Neural cell (in vitro differentiated cells): ENCODE data around the gene PPP2R5E. TPM values are rescaled to one million over a fixed set of nuclear protein-coding genes. Genes with fewer than 3 reads are reported as not detected.

Experiments used
- H2AFZ ChIP-seq: fragments of 200-600, 300-800 bp; sonication (generic), shearing (Covaris generic); 2 replicates; pipeline ENCODE4 v1.6.0; 2014; ENCODE audit warnings: low read depth, mild to moderate bottlenecking, antibody characterized with exemption, low read length, moderate library complexity
- H3F3A ChIP-seq: fragments of 200-600 bp; shearing (Covaris generic); 2 replicates; pipeline ENCODE4 v1.6.1; 2016; ENCODE audit warnings: mild to moderate bottlenecking, moderate library complexity, mixed read lengths, antibody characterized with exemption, low read length; ENCODE audit not compliant: insufficient read depth, poor library complexity, severe bottlenecking
- H3K27ac ChIP-seq: fragments of 200-600, 300-800 bp; sonication (generic), shearing (Covaris generic); 2 replicates; pipeline ENCODE4 v1.5.1; 2014; ENCODE audit warnings: mild to moderate bottlenecking, low read length, moderate library complexity
- H3K27me3 ChIP-seq: fragments of 300-800, 200-600 bp; sonication (generic), shearing (Covaris generic); 2 replicates; pipeline ENCODE4 v1.6.0; 2014; ENCODE audit warnings: mild to moderate bottlenecking, low read depth, low read length, moderate library complexity; ENCODE audit not compliant: insufficient read depth
- H3K36me3 ChIP-seq: fragments of 300-800, 200-600 bp; sonication (generic), shearing (Covaris generic); 2 replicates; pipeline ENCODE4 v1.5.1; 2014; ENCODE audit warnings: mild to moderate bottlenecking, antibody characterized with exemption, low read length, moderate library complexity; ENCODE audit not compliant: insufficient read depth
- H3K4me2 ChIP-seq: fragments of 300-800, 200-600 bp; sonication (generic), shearing (Covaris generic); 2 replicates; pipeline ENCODE4 v1.6.0; 2014; ENCODE audit warnings: mild to moderate bottlenecking, low read length
- H3K4me3 ChIP-seq: fragments of 300-800, 200-600 bp; sonication (generic), shearing (Covaris generic); 2 replicates; pipeline ENCODE4 v1.5.1; 2014; ENCODE audit warnings: mild to moderate bottlenecking, low read length, moderate library complexity
- H3K79me2 ChIP-seq: fragments of 200-600 bp; shearing (Covaris generic); replicated peaks from 2 replicates; pipeline ENCODE4 v1.6.0; 2014; ENCODE audit warnings: mild to moderate bottlenecking, low read length, moderate library complexity; ENCODE audit not compliant: insufficient read depth
- H3K9ac ChIP-seq: fragments of 300-800, 200-600 bp; sonication (generic), shearing (Covaris generic); 2 replicates; pipeline ENCODE4 v1.6.1; 2016; ENCODE audit warnings: mild to moderate bottlenecking, low read length, mixed read lengths
- H3K9me2 ChIP-seq: fragments of 200-600 bp; shearing (Covaris generic); 2 replicates; pipeline ENCODE4 v1.6.1; 2016; ENCODE audit warnings: mild to moderate bottlenecking, low read length, mixed read lengths; ENCODE audit not compliant: insufficient read depth
- H3K9me3 ChIP-seq: fragments of 200-600, 300-800 bp; sonication (generic), shearing (Covaris generic); 2 replicates; pipeline ENCODE4 v1.6.1; 2016; ENCODE audit warnings: mild to moderate bottlenecking, mixed run types, low read length, moderate library complexity, mixed read lengths
- H4K20me1 ChIP-seq: fragments of 200-600 bp; shearing (Covaris generic); 2 replicates; pipeline ENCODE4 v1.6.1; 2016; ENCODE audit warnings: mild to moderate bottlenecking, mixed run types; ENCODE audit not compliant: insufficient read depth
- EP300 ChIP-seq: fragments of 450-650 bp; conservative IDR thresholded peaks from 2 replicates; pipeline ENCODE4 v1.6.1; 2014; ENCODE audit warnings: antibody characterized with exemption, mild to moderate bottlenecking, moderate library complexity; ENCODE audit not compliant: poor library complexity, severe bottlenecking
- EZH2 ChIP-seq: fragments of 200-600, 300-800 bp; shearing (Covaris generic), sonication (generic); IDR thresholded peaks from 2 replicates; pipeline ENCODE4 v1.6.1; 2014; ENCODE audit warnings: antibody characterized with exemption, low read length, borderline replicate concordance, mild to moderate bottlenecking; ENCODE audit not compliant: insufficient read depth, poor library complexity, severe bottlenecking
- MXI1 ChIP-seq: fragments of 450-650 bp; conservative IDR thresholded peaks from 2 replicates; pipeline ENCODE4 v1.6.1; 2014; ENCODE audit warnings: antibody characterized with exemption, mild to moderate bottlenecking; ENCODE audit not compliant: poor library complexity, severe bottlenecking
- POLR2AphosphoS5 ChIP-seq: IDR thresholded peaks from 2 replicates; pipeline ENCODE4 v1.6.1; 2012
- RAD21 ChIP-seq: fragments of 450-650 bp; conservative IDR thresholded peaks from 2 replicates; pipeline ENCODE4 v1.6.1; 2014; ENCODE audit warnings: antibody characterized with exemption, mild to moderate bottlenecking, moderate library complexity
- REST ChIP-seq: IDR thresholded peaks from 2 replicates; pipeline ENCODE4 v1.6.1; 2012; ENCODE audit warnings: borderline replicate concordance
- SMC3 ChIP-seq: fragments of 450-650 bp; conservative IDR thresholded peaks from 2 replicates; pipeline ENCODE4 v1.6.1; 2014; ENCODE audit warnings: antibody characterized with exemption, mild to moderate bottlenecking, moderate library complexity; ENCODE audit not compliant: poor library complexity
- TAF1 ChIP-seq: IDR thresholded peaks from 2 replicates; pipeline ENCODE4 v1.6.1; 2012; ENCODE audit warnings: low read depth
- polyA plus RNA-seq: library from polyadenylated mRNA; depleted of rRNA; stranded (reverse); fragments of >200 nt; gene quantifications from 2 replicates; pipeline ENCODE4 v1.2.3, GENCODE V29; 2014
- TF ChIP-seq, protein P1 (sequence below): fragments of 450-650 bp; IDR thresholded peaks from 2 replicates; pipeline ENCODE4 v1.5.1; 2014; ENCODE audit warnings: antibody characterized with exemption, mild to moderate bottlenecking, moderate library complexity; ENCODE audit not compliant: poor library complexity, severe bottlenecking

PPP2R5E gene
- polyA plus RNA-seq, 1 donor from 2014 or later: 26.7 TPM

GRCh38 chr14:63483315-63483714 lies 59.9 kb downstream of the PPP2R5E start:
- Histone ChIP-seq H3K79me2 (peaks cover 46% of the 10 kb centered on the region), H3K9ac (no peak overlapping the region), H3K27me3 (no peaks in the 10 kb centered on the region), H3K27ac (no peak overlapping the region), H3K36me3 (no peaks in the 10 kb centered on the region), H3F3A (no peaks in the 10 kb centered on the region), H3K4me3 (no peak overlapping the region), H3K9me3 (no peaks in the 10 kb centered on the region), H3K4me2 (no peak overlapping the region), H3K9me2 (no peaks in the 10 kb centered on the region), H4K20me1 (no peaks in the 10 kb centered on the region), H2AFZ (no peak overlapping the region)
- TF ChIP-seq, protein P1, sequence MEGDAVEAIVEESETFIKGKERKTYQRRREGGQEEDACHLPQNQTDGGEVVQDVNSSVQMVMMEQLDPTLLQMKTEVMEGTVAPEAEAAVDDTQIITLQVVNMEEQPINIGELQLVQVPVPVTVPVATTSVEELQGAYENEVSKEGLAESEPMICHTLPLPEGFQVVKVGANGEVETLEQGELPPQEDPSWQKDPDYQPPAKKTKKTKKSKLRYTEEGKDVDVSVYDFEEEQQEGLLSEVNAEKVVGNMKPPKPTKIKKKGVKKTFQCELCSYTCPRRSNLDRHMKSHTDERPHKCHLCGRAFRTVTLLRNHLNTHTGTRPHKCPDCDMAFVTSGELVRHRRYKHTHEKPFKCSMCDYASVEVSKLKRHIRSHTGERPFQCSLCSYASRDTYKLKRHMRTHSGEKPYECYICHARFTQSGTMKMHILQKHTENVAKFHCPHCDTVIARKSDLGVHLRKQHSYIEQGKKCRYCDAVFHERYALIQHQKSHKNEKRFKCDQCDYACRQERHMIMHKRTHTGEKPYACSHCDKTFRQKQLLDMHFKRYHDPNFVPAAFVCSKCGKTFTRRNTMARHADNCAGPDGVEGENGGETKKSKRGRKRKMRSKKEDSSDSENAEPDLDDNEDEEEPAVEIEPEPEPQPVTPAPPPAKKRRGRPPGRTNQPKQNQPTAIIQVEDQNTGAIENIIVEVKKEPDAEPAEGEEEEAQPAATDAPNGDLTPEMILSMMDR: no peak
- TF ChIP-seq EP300 (no peak), REST (no peak), POLR2AphosphoS5 (no peak), SMC3 (no peak), EZH2 (no peak), RAD21 (no peak), MXI1 (no peak), TAF1 (no peak)

DNA sequence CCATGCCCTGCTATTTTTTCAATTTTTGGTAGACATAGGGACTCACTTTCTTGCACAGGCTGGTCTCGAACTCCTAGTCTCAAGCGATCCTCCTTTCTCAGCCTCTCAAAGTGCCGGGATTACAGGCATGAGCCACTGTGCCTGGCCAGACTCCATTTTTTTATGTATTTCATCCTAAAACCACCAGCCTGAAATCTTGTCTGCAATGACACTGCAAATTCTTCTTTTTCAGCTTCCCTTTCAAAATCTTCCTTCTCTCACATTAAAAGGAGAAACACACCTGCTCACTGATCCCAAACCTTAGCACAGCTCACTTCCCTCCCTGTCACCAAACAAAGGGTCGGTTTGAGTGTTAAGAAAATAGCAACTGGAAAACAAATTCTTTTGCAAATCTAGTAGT lies 62.6 kb downstream of the PPP2R5E start:
- Histone ChIP-seq H2AFZ (no peak overlapping the region), H3K4me3 (no peak overlapping the region), H3K36me3 (no peaks in the 10 kb centered on the region), H3K9me3 (no peaks in the 10 kb centered on the region), H3K9me2 (no peaks in the 10 kb centered on the region), H3K79me2 (peaks cover 60% of the 10 kb centered on the region), H3F3A (no peaks in the 10 kb centered on the region), H3K27ac (no peak overlapping the region), H3K27me3 (no peaks in the 10 kb centered on the region), H4K20me1 (no peaks in the 10 kb centered on the region), H3K4me2 (no peak overlapping the region), H3K9ac (no peak overlapping the region)
- no peak for TF ChIP-seq TAF1
- no peak for TF ChIP-seq POLR2AphosphoS5
- TF ChIP-seq REST: no peak
- TF ChIP-seq SMC3: no peak
- TF ChIP-seq MXI1: no peak
